GM21737 (cell line): ENCODE data around the gene ZSCAN9.

Experiments
- ATAC-seq: cut with Tn5 transposase; IDR thresholded peaks from one replicate; pipeline ENCODE4 v1.9.1; 2021; ENCODE audit warnings: mild to moderate bottlenecking, moderate library complexity; ENCODE audit not compliant: unreplicated experiment

ZSCAN9 gene

DNA sequence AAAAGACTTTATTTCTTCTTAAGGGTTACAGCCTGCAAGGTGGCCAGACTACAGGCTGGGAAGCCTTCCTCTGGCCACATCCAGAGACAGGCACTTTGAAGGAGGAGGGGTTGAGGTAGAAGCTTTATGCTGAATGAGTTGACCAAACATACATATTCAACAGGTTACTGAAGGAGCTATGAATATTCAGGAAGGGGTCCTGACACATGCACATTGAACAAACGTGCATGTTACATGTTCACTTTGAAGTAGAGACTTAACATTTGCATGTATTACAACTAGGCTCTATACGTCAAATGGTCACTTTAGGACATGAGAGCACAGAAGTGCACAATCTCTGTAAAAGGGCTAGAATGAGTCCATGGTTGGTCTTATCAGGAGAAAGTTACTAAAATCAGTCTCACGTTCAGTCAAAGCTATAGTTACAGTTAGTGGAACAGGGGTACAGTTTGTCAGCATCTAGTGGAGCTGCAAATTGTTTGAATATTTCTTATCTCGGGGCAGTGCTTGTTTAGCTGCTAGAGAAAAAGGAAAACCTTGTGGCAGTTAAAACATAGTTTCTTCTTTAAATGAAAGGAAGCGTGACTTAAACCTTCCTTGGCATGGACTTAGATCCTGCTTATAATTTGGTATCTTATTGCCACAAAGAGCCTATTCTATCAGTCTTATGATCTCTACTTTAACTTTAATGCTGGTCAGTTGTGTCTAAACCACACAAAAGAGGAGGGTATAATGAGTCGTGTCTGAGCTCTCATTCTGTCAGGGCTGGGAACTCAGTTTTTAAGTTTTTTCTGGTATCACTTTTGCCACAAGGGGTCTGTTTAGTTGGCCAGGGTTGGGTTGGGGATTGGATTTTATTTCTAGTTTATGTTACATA, 4.6 kb upstream of the ZSCAN9 start:
- ATAC-seq, result no peak

DNA sequence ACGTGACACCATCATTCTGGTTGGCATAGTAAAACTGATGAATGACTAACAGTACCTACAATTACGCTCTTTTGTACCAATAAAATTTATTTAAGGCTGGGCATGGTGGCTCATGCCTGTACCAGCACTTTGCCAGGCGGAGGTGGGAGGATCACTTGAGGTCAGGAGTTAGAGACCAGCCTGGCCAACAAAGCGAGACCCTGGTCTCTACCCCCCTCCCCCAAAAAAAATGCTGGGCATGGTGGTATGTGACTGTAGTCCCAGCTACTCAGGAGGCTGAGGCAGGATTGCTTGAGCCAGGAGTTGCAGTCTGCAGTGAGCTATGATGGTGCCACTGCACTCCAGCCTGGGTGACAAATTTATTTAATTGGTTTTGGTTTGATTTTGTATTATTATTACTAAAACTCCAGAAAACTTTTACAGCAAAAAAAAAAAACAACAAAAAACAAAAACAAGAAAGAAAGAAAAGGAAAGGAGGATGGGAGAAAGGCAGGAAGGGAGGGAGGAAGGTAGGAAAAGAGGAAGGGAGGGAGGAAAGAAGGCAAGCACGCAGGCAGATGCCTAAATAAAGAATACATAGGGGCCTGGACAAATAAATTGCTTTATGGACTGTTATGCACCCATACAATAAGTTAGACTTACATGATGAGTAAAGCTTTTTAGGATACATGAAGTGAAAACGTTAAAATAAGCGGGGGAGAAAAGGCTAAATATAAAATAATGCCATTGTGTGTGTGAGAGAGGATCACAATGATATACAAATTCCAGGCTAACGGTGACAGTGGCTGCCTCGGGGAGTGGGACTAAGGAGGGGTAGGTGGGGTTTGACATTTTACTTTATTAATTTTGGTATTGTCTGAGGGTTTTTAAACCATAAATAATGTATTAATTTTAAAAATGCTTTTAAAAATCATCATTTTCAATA, 682 bp upstream of the ZSCAN9 start:
- no peak for ATAC-seq

DNA sequence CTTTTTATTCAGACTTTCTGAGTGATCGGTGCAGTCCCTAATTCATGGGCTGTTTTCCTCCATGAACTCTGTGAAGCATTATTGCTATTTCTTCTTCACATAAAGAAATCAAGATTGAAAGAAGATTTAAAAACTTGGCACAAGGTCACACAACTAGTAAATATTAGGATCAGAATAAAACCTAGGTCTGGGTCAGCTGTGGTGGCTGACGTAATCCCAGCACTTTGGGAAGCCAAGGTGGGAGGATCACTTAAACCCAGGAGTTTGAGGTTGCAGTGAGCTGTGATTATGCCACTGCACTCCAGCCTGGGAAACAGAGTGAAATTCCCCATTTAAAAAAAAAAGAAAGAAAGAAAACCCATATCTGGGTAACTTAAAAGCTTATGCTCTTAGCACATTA, 1.4 kb downstream of the ZSCAN9 start:
- ATAC-seq, result no peak

DNA sequence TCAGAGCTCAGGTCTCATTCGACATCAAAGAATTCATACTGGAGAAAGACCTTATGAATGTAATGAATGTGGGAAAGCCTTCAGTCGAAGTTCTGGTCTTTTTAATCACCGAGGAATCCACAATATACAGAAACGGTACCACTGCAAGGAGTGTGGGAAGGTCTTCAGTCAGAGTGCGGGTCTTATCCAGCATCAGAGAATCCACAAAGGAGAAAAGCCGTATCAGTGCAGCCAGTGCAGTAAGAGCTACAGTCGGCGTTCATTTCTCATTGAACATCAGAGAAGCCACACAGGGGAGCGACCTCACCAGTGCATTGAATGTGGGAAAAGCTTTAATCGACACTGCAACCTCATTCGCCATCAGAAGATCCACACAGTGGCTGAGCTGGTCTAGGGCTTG, 7.7 kb downstream of the ZSCAN9 start:
- ATAC-seq, result no peak

DNA sequence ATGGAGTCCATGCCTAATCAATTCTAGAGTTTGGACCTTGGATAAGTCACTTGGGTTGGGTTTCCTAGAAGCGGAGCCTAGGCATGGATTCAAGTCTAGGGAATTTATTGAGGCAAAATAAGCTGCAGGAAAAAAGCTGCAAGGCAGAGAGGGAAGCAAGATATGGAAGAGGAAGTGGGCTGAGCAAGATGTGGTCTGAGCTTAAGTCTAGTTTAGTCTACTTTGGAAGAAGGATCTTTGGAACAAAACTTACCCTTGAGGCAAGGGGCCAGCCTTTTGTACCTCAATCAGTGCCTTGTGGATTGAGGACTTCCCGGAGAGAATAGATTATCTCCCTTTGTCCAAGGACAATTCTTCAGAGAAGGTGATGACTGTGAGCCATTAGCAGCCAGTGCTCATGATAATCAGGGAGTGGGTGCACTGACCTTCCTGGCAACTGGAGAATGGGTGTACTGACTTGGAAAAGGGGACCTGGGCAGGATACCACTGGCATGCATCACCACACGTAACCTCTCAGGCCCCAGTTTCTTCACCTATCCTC, 10.9 kb downstream of the ZSCAN9 start:
- no peak for ATAC-seq

DNA sequence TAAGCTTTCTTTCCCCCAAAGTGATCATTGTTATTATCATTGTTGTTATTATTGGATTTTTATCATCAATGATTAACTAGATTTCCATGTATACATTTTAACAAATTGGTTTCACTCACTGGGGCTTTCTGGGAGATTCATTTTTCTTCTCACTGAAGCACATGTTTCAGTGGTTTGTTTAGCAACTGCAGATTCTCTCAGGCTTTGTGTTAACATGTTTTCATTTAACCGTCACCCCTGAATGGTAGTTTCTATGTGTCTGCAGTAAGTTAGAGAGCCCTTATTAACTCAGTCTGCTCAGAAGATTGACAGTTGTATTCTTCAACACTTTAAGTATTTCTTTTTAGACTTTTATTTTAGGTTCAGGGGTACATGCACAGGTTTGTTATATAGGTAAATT, 14.6 kb downstream of the ZSCAN9 start:
- no peak for ATAC-seq

DNA sequence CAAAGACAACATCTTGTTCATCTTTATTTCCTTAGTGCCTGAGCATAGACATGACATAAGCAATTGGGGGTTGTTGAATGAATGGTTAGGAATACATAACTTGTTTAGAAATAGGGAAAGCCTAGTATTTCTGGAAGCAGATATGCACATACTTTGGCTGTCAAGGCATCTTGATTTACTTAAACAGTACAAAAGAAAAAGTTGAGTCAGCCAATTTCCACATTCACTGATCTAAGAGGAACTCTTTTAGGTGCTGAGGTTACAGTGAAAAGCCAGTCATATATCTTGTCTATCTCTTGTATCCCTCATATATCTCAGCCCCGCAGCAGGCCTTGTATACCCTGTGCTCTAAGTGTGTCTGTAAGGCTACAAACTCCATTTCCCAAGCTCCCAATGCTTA, 15.4 kb downstream of the ZSCAN9 start:
- no peak for ATAC-seq

DNA sequence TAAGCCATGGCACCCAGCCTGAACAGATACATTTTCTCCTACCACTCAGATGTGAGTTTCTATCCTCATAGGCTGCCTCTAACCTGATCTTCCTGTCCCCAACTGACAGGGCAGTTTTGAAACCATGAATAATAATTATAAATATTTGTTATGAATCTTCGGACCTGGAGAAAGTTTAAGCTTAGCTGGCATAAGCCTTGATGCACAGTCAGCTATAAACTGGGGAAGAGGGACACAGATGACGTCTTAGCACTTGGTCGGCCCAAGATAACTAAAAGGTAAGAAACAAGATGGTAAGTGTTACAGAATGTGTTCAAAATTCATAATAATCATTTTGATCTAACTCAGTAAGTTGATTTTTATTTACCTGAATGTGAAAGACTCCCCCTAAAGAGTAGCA, 18.9 kb downstream of the ZSCAN9 start:
- ATAC-seq, result no peak

DNA sequence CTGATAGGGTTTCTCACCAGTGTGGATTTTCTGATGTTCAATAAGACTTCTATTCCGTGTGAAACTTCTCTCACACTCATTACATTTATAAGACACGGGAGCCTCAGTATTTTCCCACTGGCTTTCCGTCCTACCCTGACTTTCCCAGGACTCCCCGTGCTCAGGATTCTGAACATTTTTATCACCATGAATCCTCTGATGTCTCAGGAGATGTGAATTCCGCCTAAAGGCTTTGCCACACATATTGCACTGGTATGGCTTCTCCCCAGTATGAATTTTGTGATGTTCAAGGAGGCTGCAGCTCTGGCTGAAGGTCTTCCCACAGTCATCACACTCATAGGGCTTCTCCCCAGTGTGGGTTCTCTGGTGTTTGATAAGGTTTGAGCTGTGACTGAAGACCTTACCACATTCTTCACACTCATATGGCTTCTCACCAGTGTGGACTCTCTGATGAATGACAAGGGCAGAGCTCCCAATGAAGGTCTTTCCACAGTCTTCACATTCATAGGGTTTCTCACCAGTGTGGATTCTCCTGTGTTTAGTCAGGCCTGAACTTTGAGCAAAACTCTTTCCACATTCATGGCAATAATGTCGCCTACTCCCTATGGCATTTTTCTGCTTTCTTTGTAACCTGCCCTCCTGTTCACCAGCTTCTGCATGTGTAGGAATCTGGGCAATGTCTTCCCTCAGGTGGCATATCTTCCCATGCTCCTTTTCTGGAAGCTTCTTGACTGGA, 20.3 kb downstream of the ZSCAN9 start:
- ATAC-seq, result no peak

DNA sequence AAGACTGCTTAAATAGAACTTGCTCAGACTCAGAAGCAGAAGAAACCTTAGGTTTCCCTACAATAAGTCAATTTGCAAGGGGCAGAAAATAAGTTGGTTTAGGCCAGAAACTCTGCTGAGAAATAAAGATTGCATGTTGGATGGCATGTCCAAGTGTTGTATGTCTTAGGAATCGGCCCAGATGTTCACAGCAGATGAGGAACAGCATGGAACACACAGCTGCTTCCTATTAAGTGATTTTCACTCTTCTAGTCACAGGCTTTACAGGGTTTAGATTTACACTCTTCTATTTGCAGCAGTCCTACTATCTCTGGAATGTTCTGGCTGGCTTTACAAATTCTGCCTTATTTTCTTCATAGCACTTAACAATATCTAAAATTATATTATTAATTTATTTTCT, 23.8 kb downstream of the ZSCAN9 start:
- no peak for ATAC-seq

DNA sequence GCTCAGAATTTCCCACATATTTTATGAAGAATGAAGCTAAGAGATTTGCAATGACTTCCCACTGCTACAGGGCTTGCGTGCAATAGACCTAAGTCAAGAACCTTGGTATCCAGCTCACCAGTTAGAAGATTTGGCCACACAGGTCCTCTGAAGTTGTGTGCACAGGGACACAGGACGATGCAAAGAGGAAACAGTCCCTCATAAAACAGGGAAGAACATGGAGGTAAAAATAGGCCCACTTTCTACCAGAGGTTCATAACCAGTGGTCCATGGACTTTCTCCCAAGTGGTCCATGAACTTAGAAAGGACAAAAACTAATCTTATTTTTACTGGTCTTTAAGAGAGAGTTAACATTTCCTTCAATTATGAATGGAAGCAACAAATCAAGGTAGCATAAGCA, 25.7 kb downstream of the ZSCAN9 start:
- no peak for ATAC-seq

DNA sequence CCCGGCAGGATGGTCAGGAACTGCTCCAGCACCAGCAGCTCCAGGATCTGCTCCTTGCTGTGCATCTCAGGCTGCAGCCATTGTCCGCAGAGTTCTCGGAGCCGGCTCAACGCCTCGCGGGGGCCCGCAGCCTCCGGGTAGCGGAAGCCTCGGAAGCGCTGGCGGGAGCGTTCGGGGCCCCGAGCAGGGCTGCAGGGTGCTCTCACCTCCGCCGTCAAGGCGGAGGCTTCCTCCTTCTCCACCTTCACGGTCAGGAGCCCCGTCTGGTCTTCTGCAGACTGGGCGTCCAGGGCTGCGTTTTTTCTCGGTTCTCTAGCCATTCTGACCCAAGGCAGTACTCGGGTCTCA, 26.6 kb downstream of the ZSCAN9 start:
- ATAC-seq, result peak; percentile 37

DNA sequence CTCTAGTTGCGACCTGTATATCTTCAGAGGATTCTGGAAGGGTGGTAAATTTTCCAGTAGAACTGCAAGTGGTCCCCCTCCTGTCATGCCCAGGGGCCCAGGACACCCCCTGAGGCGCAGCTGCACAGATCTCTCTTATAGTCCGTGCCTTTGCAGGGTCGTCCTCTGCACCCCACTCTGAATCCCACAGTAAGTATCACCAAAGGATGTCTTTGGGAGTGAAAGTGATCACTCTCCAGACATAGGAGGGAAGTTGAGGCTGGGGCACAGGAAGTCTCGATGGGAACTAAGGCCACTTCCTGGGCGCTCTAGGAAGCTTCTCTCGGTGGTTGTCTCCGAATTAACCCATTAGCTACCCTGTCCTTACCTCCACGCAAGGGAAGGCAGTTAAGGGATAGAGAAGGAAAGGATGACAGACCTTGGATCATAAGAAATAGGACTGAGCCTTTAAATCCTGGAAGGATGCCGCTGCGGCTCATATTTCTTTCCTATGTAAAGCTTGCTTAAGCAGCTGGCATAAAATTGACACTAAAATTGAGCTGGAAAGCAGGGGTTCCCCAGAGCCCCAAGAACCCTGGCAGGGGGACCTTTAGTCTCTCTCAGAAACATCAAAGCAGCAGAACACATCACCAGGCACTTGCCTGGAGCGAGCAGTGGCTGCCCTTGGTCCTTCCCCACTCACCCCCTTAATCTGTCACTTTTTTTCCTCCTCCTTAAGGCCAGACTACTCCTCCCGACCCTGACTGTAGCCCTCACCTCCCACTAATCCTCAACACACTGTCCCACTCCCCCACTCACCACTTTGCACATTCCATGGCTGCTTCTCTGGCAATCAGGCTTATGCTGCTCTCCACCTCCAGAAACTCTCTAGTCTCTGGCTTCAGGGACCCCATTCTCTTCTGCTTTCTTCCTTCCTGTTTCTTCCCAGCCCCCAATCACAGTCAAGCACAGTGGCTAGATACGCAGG, 27.2 kb downstream of the ZSCAN9 start, which contains the start of gene ZKSCAN4:
ZKSCAN4 (minus strand) TSS at position 261 of the 967 bp plus-strand sequence. CDS start 289 bp downstream, outside the sequence.
- ATAC-seq, result peak; percentile 63

DNA sequence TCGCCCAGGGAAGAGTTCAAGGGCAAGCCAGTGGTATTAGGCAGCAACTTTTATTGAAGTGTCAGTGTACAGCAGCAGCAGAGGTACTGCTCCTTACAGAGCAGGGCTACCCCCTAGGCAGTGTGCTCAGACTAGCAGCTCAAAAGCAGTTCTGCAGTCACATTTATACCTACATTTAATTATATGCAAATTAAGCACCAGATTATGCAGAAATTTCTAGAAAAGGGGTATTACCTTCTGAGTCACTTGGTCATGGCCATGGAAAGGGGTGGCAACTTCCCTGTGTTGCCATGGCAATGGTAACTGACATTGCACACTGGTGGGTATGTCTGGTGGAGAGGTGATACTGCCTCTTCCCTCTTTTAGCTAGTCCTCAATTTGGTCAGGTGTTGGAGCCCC, 29.0 kb downstream of the ZSCAN9 start:
- no peak for ATAC-seq

DNA sequence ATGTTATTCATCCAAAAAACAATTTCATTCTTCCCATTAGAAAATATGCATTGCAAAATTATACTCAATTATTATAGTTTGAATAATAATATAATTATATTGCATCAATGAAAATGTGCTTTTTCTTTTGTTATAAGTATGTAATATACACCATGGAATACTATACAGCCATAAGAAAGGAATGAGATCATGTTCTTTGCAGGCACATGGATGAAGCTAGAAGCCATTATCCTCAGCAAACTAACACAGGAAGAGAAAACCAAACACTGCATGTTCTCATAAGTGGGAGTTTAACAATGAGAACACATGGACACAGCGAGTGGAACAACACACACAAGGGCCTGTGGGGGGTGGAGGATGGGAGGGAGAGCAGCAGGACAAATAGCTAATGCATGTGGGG, 32.0 kb downstream of the ZSCAN9 start:
- no peak for ATAC-seq

DNA sequence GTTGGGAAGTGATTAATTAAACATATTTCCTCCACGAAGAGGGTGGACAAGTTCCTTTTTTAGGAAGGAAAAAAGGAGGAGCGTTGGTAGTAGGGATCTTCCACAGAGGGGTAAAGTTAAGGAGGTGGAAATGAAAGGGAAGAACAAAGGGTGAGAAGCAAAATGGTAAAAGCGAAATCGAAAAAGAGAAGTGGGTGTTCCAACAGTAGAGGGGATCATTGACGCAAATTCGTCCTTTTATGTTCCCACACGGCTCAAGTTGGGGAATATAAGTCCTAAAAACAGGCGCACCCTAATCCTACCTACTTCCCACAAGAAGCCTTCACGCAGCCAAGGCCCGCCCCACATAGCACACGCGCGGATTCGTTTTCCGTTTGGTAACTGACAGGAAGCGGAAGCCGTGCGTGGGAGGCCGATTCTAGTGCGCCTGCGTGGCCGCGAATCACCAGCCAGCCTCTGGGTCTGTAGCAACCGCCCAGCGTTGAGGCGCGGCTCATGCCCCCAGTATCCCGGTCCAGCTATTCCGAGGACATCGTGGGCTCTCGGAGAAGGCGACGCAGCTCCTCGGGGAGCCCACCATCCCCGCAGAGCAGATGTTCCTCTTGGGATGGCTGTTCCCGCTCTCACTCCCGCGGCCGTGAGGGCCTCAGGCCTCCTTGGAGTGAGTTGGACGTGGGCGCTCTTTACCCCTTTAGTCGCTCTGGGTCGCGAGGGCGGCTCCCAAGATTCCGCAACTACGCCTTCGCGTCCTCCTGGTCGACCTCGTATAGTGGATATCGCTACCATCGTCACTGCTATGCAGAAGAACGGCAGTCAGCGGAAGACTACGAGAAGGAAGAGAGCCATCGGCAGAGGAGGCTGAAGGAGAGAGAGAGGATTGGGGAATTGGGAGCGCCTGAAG, 34.1 kb downstream of the ZSCAN9 start, which contains the start of gene NKAPL:
NKAPL (plus strand) TSS at position 421 of the 901 bp plus-strand sequence; CDS start at position 496, 75 bp downstream.
- ATAC-seq, result no peak

DNA sequence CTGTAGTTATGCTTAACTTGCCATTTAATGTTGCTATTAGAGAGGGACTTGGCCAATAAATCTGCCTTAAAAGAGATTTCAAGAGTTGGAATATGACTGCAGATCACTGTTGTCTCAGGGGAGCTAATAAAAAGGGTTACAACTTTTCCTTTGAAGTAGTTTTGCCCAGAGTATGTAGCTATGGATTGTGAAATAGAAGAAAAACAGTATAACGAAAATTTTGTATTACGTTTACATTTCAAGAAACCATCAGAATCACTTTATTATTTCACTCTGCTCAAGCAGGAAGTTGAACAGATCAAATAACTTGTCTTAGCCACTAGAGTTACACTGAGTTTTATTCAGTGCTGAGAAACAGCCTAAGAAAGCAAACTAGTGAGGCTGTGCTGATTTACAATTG, 38.8 kb downstream of the ZSCAN9 start:
- ATAC-seq, result no peak

DNA sequence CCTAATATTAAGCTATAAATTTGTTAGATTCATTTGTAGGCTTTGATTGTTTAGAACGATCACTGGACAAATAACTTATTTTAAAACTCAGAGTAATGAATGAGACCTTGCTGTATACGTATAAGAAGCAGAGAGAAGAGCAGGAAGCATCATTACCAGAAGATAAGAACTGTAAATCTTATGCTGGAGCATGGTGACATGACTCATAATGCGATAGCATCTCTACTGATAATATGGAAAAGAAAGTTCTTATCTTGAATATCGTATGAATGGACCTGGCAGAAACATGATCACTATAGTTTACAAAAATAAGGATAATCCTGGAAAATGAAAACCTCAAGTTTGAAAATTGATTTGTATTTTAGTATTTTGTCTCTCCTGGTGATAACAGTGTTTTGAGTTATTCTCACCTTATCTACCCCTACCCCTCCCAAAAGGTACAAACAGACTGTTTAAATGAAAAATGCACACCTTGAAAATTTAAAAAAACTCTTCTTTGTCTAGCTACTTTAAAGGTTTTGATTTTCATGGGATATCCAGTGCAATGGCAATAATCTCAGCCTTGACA, 39.8 kb downstream of the ZSCAN9 start:
- no peak for ATAC-seq
